H7 (cell line): ENCODE measurements around the gene PROK2. TPM values are rescaled to one million over a fixed set of nuclear protein-coding genes. Genes with fewer than 3 reads are reported as not detected.
A peak's percentile ranks its signal among the peaks of the same experiment; 100 is the strongest.

Experiments used
- DNase-seq: peaks from one replicate; pipeline ENCODE4 v3.0.0; 2012
- H3K27me3 ChIP-seq: 2 replicates; pipeline ENCODE4 v1.6.0; 2011; ENCODE audit warnings: mild to moderate bottlenecking, low read length; ENCODE audit not compliant: control insufficient read depth, insufficient read depth
- H3K36me3 ChIP-seq: replicated peaks from 2 replicates; pipeline ENCODE4 v1.5.1; 2011; ENCODE audit warnings: low read length; ENCODE audit not compliant: control insufficient read depth, insufficient read depth
- H3K4me3 ChIP-seq: 2 replicates; pipeline ENCODE4 v1.5.1; 2011; ENCODE audit warnings: low read depth, mild to moderate bottlenecking, control low read depth, low read length, moderate library complexity; ENCODE audit not compliant: insufficient read depth
- total RNA-seq: library from RNA; depleted of rRNA; stranded (reverse); fragments of >200 nt; shearing (Covaris generic); gene quantifications from 2 replicates; pipeline ENCODE4 v1.2.3, GENCODE V29; 2014; rRNA removed

Gene PROK2
- total RNA-seq, 1 experiment from 2014 or later = 2.7 TPM

DNA sequence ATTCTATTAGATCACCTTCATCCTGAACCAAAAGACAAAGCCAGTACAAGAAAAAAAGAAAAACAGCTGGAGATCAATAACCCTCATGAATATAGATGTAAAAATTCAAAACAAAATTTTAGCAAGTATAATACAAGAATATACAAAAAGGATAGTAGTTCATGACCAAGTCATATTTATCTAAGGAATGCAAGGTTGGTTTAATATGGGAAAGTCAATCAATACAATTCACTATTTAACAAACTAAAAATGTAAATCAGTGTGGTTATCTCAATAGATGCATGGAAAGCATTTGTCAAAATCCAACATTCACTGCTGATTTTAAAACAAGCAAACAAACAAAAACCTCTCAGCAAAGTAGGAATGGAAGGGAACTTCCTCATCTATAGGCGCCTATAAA lies 42.3 kb downstream of the PROK2 start:
- H3K4me3 ChIP-seq = no peak overlapping the region
- H3K36me3 ChIP-seq = no peaks in the 10 kb centered on the region
- H3K27me3 ChIP-seq = no peaks in the 10 kb centered on the region
- DNase-seq = no peak

DNA sequence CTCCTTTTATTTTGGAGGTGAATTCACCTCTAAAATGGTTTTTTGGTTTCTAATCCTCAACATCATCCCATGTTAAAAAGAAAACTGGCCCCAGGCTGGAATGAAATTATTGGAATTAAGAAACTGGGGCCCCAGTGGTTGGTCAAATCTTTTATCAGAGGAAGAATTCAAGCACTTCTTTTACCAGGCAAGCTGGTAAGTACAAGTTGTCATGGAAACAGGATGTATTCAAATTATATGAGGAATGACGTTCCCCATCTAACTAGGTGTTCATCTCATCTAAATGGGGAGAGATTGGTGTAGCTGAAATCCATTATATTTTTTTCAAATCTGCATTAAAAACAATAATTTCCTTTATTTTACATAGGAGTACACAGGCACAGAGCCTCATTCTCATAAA lies 50.1 kb downstream of the PROK2 start:
- DNase-seq = no peak
- Histone ChIP-seq H3K4me3 (no peak overlapping the region), H3K27me3 (no peaks in the 10 kb centered on the region), H3K36me3 (no peaks in the 10 kb centered on the region)

DNA sequence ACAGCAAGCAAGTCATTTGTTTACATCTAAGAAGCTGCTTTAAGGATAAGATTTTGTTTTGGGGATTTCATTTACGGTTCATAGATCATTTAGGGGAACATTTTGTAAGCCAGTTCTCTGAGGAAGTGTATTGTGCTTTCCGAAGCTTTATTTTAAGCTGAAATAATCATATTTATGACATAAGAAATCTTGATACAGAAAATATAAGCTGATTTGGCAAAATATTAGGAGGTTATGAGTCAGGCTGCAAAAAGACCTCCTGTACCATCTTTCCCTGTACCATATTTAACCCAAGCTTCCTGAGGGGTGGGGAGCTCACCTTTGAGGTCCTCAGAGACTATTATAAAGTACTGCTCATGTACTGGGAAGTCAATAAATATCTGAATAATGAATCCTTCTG lies 51.6 kb downstream of the PROK2 start:
- no peaks in the 10 kb centered on the region for H3K36me3 ChIP-seq
- H3K27me3 ChIP-seq = no peaks in the 10 kb centered on the region
- H3K4me3 ChIP-seq = no peak overlapping the region
- DNase-seq = no peak

DNA sequence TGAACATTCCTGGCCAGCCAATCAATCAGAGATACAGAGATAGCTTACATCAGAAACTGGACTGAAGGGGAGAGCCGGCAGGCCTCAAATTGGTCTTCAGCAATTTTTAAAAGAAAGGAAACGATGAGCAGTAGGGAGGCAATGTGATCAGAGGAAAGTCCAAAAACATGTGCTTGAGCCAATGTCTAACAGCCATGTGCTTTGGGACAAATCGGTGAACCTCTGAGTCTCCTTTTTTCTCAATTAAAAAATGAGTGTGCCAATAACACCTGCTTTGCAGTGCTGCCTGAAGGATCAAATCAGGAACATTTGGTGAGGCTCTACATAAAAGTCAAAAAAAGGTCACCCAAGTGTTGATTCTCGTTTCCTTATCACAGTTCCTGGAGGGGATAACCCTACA lies 52.3 kb downstream of the PROK2 start:
- Histone ChIP-seq H3K36me3 (no peaks in the 10 kb centered on the region), H3K27me3 (no peaks in the 10 kb centered on the region), H3K4me3 (no peak overlapping the region)
- no peak for DNase-seq

DNA sequence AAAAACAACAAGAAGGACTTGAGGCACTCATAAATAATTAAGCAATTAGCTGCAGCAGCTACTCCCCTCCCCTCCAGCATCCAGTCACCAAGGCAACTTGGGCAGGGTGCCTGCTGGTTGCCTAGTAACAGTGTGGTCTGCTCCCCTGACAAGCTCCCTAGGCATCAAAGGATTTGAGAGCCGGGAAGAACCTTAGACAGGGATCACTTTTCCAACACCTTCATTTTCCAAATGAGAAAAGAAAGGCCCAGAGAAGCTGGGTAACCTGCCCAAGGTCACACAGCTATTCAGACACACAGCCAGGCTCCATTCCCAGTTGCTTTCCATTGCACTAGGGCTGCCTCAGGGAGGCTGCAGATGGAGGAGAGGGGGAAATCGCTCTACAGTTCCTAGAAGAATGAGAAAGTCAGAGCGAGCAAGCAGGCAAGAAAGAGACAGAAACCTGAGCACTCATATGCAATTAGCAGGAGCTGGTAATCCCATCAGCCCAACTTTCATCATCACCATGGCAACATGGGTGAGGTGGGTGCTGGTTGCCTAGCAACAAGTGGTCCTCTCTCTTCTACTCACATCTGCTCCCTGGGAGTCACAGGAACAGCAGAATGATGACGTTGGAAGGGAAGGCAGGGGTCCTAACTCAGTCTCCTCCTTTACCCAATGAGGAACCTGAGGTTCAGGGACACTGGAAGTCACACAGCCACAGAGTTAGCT lies 56.2 kb downstream of the PROK2 start:
- no peak overlapping the region for H3K4me3 ChIP-seq
- H3K36me3 ChIP-seq = no peaks in the 10 kb centered on the region
- DNase-seq = peak; percentile 86
- H3K27me3 ChIP-seq = peaks cover 10% of the 10 kb centered on the region

DNA sequence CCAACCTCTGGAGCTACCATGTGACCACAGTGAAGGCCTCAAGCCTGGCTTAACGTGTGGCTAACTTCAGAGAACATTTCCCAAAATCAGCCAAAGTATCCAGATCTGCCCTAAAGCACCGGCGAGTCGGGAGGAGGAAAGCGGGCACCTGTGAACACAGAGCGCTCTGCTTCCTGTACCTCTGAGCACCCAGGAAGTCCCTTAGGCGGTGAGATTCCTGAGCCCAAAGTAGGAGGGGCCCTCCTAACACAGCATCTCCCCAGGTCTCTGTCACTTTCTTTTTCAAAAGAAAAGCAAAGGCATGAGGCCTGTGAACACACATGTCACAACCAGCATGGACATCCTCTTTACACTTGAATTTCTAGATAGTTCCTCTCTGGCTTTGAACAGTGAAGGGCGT lies 58.8 kb downstream of the PROK2 start:
- peak overlapping the region; percentile 55; the same call in 1 of the 2 replicates for H3K4me3 ChIP-seq
- H3K27me3 ChIP-seq = peaks cover 17% of the 10 kb centered on the region
- no peak for DNase-seq
- H3K36me3 ChIP-seq = no peaks in the 10 kb centered on the region

DNA sequence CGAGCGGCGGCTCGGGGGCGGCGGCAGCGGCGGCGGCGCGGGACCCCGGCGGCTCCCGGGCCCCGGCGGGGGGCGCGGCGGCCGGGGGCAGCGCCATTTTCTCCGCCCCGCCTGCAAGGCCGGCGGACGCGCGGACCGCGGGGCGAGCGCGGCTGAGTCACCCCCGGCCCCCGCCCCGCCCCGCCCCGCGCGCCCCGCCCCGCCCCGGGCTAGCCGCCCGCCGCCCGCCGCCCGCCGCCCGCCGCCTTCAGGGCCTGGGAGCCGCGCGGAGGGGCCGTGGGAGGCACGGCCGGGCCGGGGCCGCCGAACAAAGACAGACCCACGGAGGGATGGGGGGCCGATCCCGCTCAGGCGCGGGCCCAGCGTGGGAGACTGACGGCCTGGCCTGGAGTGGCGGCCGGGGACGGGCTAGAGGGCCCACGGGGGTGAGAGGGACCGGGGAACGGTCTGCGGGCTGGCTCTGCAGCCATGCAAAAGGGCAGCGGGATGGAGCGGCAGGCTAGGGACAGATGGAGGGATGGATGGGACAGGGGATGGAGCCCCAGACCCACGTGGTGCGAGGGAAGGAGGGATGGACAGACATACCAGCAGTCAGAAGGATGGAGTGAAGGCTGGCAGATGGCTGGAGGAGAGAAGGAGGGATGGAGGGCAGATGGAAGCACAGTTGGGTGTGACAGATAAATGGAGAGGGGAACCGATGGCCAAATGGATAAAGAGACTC lies 59.5 kb downstream of the PROK2 start, which contains the start of gene EIF4E3:
TSS of gene EIF4E3 (minus strand) at position 132 of the 721 bp plus-strand sequence. CDS start at position 97, 35 bp downstream.
- Histone ChIP-seq H3K4me3 (peak within 1 kb of the TSS; percentile 67), H3K36me3 (no peaks in the 10 kb centered on the region), H3K27me3 (peaks cover 17% of the 10 kb centered on the region)
- DNase-seq = peak; percentile 95

DNA sequence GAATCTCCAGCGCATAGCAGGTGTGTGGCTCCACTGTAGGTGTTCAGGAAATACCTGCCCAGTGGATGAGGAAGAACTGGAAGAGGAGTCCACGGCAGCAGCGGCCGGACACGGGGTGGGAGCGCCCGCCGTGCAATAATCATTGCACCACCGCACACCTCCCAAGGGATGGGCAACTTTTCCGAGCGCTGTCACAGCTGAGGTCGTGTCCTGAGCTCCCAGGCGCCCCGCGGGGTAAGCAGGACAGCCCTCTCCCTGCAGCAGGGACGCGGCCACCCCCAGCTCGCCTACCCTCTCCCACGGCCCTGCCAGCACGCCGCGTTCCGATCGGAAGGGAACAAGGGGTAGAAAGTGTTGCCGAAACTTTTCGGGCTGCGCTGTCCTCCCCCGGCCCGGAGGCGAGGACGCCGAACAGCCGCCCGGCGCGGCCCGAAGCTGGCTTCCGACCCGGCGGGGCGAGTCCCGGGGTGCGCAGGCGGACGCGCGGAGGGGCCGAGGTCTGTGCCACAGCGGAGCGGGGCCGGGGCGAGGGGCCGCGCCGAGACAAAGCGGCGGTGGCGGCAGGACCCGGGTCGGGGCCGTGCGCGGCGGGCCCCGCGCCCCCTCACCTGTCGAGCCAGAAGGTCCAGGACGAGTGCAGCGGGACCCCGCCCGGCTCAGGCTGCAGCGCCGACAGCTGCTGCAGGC lies 60.2 kb downstream of the PROK2 start:
- Histone ChIP-seq H3K4me3 (peak overlapping the region; percentile 67), H3K36me3 (no peaks in the 10 kb centered on the region), H3K27me3 (peaks cover 17% of the 10 kb centered on the region)
- no peak for DNase-seq

DNA sequence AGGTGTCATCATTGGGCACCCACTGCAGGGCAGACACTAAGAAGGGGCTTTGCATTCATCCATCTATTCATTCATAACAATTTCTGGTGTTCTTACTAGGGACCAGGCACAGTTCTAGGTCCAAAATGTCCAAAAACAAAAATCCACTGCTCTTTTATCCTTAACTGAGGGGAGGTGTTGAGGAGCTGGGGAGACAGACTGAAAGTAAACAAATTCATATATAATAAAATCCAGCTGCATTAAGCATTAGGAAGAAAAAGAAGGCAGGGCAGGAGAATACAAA lies 60.8 kb downstream of the PROK2 start:
- no peak for DNase-seq
- Histone ChIP-seq H3K4me3 (peak overlapping the region; percentile 67), H3K36me3 (no peaks in the 10 kb centered on the region), H3K27me3 (peaks cover 17% of the 10 kb centered on the region)

DNA sequence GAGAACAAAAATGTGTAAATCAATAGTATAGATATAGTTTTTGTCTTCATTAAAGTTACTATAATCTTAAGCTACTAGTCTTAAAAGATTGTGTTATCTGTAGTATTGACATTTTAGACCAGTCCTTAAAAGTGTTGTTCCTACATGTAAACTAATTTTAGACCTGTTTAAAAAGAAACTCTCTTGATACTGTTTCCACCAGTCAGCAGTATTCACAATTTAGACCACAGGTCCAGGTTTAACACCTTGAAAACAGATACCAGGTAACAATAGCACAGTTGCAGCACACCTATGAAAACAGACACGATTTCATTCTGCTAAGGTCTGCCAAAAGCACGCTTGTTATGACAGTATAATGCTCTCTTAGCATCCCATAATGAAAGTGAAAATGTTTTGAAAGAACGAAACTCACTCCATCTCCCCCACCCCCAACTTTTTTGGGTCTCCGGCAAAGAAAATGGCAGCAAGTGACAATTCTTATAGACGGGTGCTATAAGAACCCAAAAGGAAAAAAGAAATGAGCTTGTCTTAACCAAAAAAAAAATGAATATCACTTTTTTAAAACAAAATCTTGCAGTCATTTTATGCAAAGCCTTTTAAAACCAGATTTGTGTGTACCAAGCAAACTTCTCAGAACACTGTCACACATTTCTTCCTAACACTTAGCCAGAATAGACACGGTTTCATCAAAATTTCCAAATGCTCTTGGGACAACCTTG lies 61.3 kb downstream of the PROK2 start:
- H3K4me3 ChIP-seq = no peak overlapping the region
- DNase-seq = no peak
- no peaks in the 10 kb centered on the region for H3K36me3 ChIP-seq
- H3K27me3 ChIP-seq = peaks cover 17% of the 10 kb centered on the region

DNA sequence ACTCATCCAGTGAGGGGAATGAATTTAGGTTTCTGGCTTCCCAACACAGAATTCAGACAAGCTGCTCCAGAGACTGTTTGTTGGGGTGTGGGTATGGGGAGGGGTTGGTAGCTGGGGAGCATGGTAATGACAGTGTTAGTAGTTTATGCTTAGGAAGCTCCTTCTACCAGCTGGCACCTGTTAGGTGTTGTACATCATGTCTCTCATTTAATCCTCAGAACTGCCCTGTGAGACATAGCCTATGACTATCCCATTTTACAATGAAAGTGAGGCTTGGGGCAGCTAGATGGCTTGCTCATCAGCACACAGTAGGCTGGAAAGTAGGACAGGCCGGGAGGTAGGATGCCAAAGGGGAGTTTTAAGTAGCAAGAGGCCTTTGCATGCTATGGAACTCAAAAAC lies 62.3 kb downstream of the PROK2 start:
- Histone ChIP-seq H3K4me3 (no peak overlapping the region), H3K27me3 (peaks cover 17% of the 10 kb centered on the region), H3K36me3 (no peaks in the 10 kb centered on the region)
- DNase-seq = no peak

Other genes with a start within 250 kb of the PROK2 start
- gene FOXP1, start 201.4 kb downstream of the PROK2 start, total RNA-seq = 22.4 and 24.7 TPM in 2 replicates
- 2.5 and 3.4 TPM in 2 replicates for gene EIF4E3, start 59.7 kb downstream of the PROK2 start, total RNA-seq
- gene GPR27, start 31.3 kb downstream of the PROK2 start, total RNA-seq = 10.1 and 11.6 TPM in 2 replicates